Breast epithelium (tissue), 3 donors: ENCODE measurements around the gene SEPHS2.

ENCODE experiments used
- POLR2A ChIP-seq: fragments of 450-650 bp; IDR thresholded peaks from one replicate; pipeline ENCODE4 v1.6.1; 2016; ENCODE audit warnings: antibody characterized with exemption, mild to moderate bottlenecking, moderate library complexity
- POLR2AphosphoS5 ChIP-seq, 3 donors: sonication (generic); formaldehyde crosslinking; IDR thresholded peaks; one replicate each; pipeline ENCODE4 v1.6.1; 2017; ENCODE audit warnings: antibody characterized with exemption in 3 of 3
- TF ChIP-seq, protein P1 (sequence below), 3 donors: fragments of 450-650 bp; IDR thresholded peaks; one replicate each; pipeline ENCODE4 v1.5.1; 2016 to 2017; ENCODE audit warnings: antibody characterized with exemption in 3 of 3, mild to moderate bottlenecking in 3 of 3, moderate library complexity in 3 of 3

DNA sequence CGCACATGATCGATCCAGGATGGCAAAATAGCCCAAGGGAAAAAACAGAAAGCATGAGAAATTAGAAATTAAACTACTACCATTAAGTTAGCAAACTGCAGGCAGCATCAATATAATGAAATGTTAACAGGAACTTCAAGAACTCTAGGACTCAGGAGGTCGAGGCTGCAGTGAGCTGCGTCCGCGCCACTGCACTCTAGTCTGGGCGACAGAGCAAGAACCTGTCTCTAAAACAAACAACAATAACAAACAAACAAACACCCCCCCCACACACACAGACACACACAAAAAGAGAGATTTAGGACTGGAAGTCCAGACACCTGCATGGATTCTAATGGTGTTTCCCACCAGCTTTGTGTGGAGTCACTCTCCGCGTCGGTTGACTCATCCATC is 525 bp upstream of the SEPHS2 start:
- TF ChIP-seq, protein P1, sequence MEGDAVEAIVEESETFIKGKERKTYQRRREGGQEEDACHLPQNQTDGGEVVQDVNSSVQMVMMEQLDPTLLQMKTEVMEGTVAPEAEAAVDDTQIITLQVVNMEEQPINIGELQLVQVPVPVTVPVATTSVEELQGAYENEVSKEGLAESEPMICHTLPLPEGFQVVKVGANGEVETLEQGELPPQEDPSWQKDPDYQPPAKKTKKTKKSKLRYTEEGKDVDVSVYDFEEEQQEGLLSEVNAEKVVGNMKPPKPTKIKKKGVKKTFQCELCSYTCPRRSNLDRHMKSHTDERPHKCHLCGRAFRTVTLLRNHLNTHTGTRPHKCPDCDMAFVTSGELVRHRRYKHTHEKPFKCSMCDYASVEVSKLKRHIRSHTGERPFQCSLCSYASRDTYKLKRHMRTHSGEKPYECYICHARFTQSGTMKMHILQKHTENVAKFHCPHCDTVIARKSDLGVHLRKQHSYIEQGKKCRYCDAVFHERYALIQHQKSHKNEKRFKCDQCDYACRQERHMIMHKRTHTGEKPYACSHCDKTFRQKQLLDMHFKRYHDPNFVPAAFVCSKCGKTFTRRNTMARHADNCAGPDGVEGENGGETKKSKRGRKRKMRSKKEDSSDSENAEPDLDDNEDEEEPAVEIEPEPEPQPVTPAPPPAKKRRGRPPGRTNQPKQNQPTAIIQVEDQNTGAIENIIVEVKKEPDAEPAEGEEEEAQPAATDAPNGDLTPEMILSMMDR (IDR thresholded peaks at IDR 0.05) = no peak
- TF ChIP-seq POLR2A (no peak), POLR2AphosphoS5 (IDR thresholded peaks at IDR 0.05) (no peak)
